HG03097 (cell line): Measurements from ENCODE around the gene PHF24.
"Not testable (repeated sequence)": the region's sequence is repeated elsewhere in the genome, so short reads cannot be mapped to it uniquely, and the experiment has no call there.

Source experiments
- ATAC-seq: cut with Tn5 transposase; IDR thresholded peaks from one replicate; pipeline ENCODE4 v1.9.1; 2021; ENCODE audit not compliant: unreplicated experiment, low FRiP score

Gene PHF24

GRCh38 chr9:34957492-34958410, at the start of gene PHF24:
Gene PHF24 (plus strand): TSS chr9:34958285. CDS start chr9:34971299, 13,014 bp downstream.
- no peak for ATAC-seq

DNA sequence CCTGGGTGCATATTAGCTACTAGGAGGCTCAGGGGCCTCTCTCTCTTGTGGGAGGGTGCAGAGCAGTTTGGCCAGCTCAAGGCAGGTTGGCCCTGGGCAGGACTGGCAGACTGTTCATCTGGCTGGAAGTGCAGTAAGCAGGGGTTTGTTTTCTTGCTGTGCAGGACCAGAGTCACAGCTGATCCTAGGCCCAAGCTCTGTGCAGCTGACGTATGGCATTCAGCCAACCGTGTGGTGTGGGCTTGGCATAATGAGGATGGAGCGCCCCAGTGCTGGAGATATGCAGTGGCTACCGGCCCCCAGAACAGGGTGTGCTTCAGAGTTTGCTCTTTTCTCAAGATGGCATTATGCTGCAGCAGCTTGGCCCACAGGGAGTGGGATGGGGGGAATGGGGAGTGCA, 31.0 kb upstream of the PHF24 start:
- no peak for ATAC-seq

GRCh38 chr9:34928921-34929320, 29.2 kb upstream of the PHF24 start:
- ATAC-seq, result no peak

DNA sequence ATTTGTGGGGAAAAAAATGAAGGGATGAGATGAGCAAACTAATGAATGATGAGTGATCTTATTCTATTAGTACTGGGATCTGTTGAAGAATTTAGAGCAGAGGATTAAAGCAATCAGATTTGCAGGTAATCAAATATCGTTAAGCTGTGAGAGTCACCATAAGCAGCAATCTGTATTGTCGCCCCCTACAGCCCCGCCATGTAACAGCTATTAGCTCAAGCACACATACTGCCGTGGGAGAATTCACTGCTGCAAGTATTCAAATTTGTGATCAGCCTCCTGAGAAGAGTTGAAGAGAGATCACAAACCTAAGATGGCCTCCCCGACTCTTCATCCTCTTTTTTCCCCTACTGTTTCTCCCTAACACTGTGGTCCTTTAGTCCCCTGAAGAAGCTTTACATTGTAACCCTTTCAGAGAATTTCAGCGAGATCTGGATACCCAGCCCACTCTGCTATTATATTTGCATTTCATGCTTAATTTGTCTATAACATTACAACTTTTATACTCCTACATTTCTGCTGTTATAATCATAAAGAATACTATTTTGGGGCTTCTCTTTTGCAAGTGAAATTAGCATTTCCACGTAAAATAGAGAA, 28.5 kb upstream of the PHF24 start:
- no peak for ATAC-seq

DNA sequence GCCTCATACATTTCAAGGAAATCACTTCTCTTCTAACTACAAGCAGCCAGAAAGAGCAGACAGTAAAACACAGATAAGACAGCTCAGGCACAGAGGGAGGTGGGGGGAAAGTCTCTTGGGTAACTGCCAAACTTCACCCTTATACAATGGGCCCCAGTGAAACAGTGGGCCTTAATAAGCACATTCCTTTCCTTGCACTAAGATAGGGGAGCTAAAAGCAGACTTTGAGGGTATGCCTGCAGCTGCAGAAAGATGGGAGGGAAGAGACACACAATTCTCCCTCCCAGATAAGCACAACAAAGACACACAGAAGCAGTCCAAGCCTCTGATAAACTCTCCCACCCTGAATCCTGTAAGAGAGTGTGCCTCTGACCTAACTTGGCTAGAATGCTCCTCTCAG, 18.1 kb upstream of the PHF24 start:
- ATAC-seq, result not testable (repeated sequence)

DNA sequence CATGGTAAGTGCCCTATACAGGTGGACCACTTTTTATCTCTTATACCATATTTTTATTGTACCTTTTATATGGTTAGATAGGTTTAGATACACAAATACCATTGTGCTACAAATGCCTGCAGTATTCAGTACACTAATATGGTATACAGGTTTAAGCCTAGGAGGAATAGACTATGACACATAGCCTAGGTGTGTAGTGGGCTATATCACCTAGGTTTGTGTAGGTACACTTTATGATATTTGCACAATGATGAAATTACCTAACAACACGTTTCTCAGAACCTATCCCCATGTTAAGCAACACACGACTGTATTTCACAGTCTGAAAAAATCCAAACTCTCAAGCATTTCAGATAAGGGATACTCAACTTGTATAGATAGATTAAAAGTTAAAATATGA, 9.6 kb upstream of the PHF24 start:
- ATAC-seq, result no peak

GRCh38 chr9:34954225-34954624, 3.9 kb upstream of the PHF24 start:
- no peak for ATAC-seq

DNA sequence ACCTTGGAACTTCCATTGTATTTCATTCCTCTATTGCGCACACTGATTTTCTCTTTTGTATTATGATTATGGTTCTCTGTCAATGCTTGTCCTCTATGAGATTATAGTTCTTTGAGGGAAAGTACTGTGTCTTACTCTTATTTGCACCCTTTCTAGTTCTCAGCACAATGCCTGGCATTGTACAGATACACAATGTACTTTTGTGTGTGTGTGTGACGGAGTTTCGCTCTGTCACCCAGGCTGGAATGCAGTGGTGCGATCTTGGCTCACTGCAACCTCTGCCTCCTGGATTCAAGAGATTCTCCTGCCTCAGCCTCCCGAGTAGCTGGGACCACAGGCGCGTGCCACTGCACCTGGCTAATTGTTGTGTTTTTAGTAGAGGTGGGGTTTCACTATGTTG, 2.0 kb upstream of the PHF24 start:
- ATAC-seq, result not testable (repeated sequence)

GRCh38 chr9:34956648-34957047, 1.4 kb upstream of the PHF24 start:
- no peak for ATAC-seq

DNA sequence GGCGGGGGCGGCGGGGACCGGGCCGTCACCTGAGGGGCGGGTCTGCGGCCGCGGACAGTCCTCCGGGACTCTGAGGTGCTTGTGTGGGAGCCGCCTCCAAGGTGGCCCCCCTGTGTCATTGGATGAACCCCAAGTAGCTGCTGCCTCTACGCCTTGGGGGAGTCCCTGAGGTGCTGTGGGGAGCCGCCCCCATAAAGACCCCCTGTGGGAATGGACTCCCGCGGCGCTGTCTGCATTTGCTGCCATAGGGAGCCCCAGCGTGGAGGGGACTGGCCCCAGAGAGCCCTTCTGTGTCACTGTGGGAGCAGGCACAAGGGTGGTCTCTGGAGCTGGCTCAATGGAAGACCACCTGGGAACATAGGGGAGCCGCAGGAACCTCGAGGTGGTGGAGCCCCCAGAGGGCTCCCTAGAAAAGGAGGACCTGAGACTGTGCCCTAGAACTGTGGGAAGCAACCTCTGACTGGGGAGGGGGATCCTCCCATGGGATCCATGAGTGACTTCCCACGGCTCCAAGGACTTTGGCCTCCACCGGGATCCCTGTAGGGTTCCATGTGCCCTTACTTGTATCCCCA, 412 bp downstream of the PHF24 start:
- no peak for ATAC-seq

- no peak for ATAC-seq
Observed at GRCh38 chr9:34959461-34959860, 1.4 kb downstream of the PHF24 start.

DNA sequence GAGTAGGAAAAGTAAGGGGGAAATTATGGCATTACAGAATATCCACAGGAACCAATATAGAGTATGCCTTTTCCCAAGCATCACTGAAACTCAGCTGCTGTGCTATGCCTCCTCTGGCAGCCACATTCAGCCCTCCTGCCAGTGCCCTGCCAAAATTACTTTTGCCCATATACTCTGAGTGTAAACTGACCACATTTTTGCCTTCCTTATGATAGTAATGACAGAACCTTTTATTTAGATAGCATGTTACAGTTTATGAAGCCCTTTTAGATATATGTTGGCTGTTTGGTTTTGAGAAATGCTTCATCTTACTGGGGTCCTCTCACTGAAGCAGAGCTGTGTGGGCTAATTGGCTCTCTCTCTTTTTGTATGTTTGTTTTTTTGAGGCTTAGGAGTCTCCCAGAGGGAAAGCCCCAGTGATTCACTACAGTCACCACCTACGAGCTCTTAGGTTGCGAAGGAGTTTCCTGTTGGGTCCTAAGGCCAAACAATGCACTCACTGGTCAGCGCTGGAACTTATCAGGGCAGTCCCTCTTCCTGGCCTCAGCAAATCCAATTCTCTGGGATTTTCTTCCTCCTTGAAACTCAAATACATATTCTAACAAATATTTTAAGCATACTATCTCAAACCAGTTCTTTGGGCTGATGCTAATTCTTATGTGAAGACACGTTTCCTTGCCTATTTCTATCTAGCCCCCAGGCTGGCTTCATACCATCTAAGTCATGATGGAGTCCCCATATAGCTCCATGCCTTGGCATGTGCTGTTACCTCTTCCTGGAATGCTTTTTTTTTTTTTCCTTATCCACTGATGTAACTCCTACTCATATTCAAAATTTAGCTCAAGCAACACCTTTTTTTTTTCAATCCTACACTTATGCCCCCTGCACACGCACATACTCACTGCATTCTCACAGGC, 3.7 kb downstream of the PHF24 start:
- no peak for ATAC-seq

DNA sequence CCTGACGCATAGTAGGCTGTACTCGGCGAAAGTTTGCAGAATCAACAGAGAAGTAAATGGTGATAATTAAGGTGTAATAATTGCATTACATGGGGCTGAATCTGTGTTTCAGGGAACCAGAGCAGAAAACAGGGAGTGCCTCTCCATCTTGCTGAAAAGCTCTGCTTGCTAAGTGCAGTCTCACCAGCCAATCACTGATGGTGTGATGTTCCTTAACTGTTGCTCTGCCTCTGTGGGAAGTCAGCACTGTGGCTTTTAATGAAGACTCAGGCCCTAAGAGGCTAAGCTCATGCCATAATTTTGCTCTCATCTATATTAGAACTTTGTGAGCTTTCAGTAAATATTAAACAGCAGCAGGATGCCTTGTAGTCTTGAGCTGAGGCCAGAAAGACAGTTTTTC, 4.5 kb downstream of the PHF24 start:
- ATAC-seq, result no peak

DNA sequence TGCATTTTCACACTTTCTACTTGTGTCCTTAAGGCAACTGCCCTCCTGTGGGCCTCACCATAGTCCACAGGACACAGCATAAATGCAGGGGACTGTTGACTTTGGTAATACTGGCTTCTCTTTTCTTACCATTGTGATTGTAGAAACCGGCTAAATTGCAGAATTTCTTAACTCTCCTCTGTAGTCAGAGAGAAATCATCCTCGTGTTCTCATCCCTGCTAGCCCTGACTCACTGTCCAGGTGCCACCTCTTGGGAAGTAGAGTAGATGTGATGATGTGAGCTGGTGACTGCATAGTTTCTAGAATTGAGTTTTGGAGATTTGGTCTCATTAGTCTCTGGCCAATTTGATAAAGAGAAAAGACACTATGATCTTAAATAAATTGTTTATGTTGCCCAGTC, 5.5 kb downstream of the PHF24 start:
- no peak for ATAC-seq

- no peak for ATAC-seq
Observed at GRCh38 chr9:34964458-34964857, 6.4 kb downstream of the PHF24 start.

DNA sequence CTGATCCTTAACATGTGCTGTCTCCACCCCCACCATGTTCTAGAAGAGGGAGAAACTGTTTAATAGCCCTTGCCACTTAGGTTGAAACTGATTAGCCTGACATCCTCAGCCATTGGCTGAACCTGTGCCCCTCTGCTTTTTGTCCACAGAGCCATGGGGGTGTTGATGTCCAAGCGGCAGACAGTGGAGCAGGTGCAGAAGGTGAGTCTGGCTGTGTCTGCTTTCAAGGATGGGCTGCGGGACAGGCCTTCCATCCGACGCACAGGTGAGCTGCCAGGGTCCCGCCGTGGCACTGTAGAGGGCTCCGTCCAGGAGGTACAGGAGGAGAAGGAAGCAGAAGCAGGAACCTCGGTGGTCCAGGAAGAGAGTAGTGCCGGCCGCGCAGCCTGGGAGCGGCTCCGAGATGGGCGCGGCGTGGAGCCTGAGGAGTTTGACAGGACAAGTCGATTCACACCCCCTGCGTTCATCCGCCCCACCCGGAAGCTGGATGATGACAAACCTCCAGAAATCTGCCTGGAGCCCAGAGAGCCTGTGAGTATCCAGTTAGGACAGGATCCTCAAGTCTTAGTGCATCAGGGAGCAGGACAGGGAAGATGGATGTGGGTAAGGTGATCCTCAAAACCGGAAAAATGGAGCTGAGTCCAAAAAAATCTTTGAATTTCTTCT, 13.2 kb downstream of the PHF24 start:
- ATAC-seq, result no peak

DNA sequence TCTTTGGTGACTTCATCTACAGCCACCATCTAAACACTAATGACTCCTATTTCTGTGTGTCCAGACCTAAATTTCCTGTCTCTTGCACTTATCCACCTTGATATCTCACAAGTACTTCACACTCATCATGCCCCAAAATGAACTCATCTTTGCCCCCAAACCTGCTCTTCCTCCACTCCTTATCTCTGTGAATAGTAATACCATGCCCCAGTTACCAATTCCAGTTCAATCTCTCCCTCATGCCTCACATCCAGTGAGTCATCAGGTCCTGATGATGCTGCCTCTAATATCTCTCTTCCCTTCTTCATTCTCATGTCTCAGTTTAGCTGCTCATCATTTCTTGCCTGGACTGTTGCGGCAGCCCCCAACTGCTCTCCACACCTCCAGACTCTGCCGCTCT, 16.6 kb downstream of the PHF24 start:
- ATAC-seq, result no peak

DNA sequence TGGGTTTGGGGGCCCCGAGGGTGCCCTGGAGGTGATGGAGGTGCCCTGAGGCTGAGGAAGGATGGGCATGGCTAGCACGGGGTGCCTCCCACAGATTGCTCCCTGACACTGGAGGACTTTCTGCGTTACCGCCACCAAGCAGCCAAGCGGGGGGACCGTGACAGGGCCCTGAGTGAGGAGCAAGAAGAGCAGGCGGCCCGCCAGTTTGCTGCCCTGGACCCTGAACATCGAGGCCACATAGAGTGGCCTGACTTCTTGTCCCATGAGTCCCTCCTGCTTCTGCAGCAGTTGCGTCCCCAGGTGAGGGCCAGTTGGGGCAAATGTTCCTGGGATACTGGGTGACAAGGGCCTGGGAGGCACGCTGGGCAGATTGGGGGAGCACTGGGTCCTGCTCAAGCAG, 18.4 kb downstream of the PHF24 start:
- no peak for ATAC-seq

- no peak for ATAC-seq
Observed at GRCh38 chr9:34976992-34977391, 18.9 kb downstream of the PHF24 start.

DNA sequence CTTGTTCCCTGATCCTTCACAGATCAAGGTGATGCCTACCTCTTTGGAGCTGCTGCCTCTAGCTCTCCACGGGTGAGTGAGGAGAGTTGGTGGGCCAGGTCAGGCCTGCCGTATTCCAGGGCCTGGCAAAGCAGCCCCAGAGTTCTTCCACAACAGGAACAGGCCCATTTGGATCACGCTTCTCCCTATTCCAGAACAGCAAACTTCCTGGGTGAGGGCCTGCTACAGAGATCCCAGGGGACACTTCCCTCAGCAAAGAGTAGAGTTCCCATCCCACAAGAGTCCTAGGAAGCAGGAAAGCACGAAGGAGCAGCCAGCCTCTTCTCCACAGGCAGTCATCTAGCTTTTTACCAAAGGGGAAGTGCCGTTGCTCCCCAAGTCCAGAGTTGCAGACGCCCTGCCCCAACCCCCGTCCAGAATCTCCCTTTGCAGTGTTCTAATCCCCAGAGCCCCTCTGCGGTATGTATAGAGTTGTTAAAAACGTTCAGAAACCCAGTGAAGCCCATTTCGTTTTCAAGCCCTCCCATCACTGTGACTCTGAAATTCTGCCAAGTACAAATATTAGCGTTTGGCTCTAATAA, 22.2 kb downstream of the PHF24 start:
- no peak for ATAC-seq
